GM21529 (cell line): ENCODE measurements around the gene WWC1.

ENCODE experiments used
- ATAC-seq: cut with Tn5 transposase; IDR thresholded peaks from one replicate; pipeline ENCODE4 v1.9.1; 2021; ENCODE audit not compliant: unreplicated experiment

The WWC1 gene

DNA sequence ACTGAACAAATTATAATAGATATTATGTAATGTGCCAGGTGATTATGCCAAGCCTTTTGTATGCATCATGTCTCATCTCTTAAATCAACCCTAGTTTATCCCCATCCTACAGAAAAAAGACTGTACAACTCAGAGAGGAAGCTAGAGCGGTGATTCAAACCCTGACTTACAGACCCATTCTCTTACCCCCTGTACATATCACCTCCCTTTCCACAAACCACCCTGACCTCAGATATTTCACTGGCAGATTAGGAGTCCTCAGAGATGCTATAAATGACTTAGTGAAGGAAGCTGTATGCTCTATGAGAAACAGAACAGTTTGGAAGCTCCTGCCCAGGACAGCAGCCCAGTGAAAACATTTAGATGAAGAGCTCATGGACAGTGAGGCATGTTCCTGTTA, 115.8 kb downstream of the WWC1 start:
- ATAC-seq = no peak

DNA sequence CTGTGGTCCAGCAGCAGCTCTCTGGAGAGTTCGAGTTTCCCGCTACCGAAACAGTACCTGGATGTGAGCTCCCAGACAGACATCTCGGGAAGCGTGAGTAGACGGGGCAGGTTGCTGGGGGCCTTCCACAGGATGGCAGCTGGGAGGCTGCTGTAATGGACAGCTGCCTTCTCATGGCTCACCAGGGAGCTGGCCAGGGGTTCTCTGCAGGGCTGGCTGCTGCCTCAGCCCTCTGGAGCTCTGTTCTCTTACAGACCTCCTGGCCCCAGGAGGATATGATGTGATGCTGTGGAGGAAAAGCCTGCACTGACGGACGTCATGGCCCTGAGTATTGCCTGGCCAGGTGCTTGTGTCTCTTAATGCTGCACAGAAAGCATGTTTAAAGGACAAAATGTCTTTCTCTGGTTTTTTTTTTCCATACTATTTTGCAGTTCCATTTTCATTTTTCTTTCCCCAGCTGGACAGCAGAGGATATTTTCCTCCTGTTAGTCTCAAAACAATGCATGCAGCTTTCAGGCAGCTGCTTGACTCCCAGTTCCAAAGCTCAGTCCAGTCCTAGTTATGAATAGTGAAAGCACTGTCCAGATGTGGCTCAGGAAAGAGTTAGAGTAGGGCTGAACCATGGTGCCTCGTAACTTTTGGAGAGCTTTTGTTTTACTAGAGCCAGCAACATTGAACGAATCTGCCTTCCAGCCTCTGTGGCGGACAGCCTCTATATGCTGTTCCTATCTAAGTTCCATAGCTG, 117.3 kb downstream of the WWC1 start:
- ATAC-seq = no peak

DNA sequence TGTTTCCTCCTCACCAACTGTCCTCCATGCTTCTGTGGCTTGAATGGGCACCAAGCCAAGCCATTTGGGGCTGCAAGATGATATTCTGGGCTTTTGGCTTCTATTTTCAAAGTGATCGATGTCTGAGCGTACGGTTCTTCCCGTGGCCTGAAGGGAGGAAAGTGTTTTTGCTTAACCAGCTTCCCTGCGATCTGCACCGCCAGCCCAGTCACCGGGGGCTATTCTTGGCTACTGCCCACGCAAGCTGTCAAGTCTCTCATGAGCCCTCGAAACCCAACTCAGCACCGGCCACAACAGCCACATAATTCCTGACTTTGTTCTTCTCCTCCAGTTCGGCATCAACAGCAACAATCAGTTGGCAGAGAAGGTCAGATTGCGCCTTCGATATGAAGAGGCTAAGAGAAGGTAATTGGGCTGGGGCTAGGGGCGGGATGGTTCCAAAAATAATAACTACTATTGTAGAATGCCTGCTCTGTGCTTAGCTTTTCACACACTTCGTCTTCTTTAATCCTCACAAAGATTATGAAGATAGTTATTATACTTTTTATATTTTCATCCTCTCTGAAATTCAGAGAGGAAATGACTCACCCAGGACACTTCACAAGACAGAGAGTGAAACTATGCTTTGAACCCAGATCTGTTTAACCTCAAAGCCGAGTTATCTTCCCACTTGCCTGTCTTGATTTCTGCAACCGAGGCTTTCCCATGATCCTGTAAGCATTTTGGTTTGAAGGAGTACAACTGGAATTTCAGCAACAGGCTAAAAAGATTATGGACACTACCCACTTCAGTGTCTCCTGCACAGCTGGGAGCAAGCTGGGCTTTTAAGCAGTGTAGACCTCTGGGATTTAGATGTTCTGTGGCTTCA, 118.4 kb downstream of the WWC1 start:
- peak; percentile 85 for ATAC-seq

DNA sequence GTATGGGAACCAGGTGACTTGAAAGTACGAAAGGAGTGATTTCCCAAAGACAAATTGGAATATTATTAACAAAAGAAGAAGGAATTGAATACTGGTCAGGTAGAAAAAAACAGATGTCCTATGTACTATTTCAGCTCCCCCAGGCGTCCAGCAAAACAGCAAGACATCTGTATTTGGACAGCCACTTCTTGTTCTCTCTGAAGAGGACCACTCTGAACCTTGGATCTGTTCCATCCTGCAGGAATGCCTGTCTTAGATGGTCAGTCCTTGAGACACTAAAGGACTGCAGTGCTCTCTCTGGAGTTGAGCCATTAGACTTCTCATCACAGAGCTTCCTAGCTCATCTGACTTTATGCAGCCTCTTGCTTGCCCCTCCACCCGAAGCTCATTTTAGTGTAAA, 120.4 kb downstream of the WWC1 start:
- no peak for ATAC-seq

DNA sequence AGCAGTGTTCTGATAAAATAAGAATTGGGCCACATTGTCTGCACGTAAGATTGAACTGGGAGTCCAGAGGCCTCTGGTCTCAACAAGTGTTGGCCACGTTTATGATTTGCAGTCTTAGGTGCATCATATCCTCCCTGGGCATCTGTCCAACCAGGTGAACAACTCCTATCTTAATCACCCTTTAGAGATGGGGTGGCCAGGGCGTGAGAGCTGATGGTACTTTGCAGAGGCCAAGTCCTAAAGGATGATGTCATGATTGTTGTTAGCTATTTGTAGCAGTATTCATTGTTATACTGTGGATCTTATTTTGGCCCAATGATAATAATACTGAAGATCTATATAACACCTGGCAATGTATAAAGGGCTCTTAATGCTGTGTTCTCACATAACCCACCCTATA, 121.6 kb downstream of the WWC1 start:
- ATAC-seq = no peak

DNA sequence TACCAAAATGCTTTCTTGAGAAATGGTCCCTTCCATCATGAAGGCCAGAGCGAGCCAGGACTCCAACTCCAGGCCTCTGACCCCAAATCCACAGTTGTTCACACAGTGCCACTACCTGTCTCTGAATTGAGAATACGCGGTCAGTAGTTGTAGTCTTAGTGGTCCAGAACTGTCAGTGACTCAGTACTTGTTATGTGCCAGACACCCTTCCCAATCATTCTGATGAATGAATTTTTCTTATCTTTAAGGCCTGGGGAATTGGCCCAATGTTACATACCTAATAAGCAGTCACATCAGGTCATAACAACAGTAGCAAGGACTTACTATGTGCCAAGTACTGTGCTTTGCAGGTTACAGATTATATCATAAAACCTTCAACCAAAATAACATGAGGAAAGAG, 122.2 kb downstream of the WWC1 start:
- ATAC-seq = no peak

DNA sequence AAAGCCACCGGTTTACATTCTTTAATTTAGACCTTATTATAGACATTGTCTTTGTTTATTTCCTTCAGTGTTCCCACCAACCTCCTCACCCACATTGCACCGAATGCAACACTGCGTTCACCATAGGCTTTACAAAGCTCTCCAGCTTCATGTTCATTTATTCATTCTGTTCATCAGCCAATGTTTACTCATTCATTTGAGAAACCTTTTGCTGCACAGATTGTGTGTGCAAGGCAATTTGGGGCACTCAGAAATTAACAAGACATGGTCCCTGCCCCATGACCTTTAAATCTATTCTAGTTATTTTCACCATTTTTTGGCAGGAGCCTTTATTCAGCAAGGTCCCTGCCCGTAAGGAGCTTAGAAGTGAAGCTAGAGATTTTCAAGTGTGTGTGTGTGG, 124.0 kb downstream of the WWC1 start:
- ATAC-seq = no peak

DNA sequence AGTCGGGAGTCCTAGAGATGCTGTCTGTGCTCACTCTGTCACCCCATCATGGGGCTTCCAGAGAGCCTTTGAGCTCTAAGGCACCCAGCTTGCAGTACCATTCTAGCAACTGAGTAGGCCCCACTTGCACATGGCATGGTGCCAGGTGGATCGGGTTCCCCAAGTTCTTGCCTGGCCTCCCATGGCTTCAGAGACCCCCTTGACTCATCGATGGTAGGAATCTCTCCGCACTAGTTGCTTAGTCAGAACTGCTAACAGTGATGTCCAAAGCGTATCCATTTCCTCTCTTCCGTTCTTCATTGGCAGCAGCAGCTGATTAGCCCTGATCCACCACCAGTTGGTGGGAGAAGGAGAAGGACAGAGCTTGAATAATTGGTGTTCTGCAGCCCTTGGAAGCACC, 124.5 kb downstream of the WWC1 start:
- no peak for ATAC-seq

DNA sequence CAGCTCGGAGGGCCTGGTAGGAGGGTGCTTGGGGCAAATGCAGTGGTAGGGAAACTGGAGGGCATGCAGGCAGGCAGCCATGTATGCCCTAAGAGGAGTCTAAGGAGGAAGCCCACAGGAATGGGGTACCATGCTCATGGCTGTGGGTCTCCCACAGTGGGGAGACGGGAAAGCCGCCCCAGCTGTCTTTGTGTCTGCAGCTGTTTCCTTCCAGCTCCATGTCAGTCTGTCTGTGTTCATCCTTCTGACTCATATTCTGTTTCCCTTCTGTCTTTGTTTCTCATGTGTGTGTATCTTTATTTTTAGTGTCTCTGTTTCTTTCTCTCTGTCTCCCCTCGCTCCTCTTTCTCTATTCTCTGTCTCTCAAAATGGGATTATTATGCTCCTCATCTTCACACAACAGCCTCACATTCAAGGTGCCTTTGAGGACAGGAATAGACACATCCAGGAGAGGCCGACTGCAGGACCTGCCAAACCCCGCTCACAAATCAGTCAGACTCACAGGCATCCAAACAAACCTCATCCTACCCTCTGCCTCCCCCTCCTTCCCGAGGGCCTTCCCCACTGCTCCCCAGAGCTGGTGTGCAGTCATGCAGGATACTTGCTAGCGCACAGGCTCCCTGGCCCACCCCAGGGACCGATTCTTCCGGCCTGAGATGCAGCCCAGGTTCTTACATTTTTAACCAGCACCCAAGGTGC, 126.4 kb downstream of the WWC1 start:
- no peak for ATAC-seq

DNA sequence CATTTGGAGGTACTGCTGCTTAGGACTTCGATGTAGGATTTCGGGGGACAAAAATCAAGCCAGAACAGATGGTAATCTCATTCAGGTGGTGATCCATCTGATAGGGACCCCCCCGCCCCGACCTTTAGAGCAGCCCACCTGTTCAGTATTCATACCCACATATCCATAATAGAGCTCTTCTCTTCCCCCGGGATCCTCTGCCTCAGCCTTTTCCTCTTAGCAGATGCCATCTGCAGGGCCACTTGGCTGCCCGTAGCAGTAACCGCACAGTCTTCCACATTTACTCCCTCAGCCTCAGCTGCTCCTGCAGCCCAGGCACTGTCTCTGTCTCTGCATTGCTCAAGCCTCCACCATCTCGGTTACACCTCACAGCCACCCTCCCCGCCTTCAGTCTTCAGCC, 129.0 kb downstream of the WWC1 start:
- ATAC-seq = no peak

DNA sequence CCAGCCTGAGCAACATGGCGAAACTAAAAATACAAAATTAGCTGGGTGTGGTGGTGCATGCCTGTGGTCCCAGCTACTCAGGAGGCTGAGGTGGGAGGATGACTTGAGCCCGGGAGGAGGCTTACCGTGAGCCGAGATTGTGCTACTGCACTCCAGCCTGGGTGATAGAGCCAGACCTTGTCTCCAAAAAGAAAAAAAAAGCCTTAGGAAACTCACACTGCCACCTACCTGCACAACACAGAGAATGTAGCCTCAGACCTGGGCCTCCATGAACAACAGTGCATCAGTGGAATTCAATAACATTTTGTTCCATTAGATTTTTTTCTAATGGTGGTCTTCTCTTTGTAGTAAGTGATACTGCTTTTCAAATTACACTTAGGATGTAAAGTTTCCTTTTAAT, 131.0 kb downstream of the WWC1 start:
- no peak for ATAC-seq

DNA sequence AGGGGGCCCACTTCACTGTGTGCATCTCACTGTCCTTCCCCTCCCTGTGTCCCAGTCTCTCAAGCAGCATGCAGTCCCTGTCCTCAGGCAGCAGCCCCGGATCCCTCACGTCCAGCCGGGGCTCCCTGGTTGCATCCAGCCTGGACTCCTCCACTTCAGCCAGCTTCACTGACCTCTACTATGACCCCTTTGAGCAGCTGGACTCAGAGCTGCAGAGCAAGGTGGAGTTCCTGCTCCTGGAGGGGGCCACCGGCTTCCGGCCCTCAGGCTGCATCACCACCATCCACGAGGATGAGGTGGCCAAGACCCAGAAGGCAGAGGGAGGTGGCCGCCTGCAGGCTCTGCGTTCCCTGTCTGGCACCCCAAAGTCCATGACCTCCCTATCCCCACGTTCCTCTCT, 132.0 kb downstream of the WWC1 start:
- no peak for ATAC-seq

DNA sequence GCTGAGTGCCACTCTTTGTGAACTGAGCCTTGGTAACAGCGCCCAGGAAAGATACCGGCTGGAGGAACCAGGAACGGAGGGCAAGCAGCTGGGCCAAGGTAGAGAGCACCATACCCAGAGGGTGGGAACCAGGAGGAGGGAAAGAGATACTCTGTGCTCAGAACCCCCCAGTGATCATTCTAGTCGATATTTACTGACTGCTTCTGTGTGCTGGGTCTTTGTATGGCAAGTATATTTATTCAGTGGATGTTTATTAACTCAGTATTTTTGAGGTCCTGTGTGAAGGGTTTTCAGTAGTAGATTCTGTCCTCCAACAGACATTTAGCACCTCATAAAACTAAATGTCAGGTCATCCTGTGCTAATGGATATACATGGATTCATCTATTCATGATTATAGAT, 132.5 kb downstream of the WWC1 start:
- no peak for ATAC-seq

DNA sequence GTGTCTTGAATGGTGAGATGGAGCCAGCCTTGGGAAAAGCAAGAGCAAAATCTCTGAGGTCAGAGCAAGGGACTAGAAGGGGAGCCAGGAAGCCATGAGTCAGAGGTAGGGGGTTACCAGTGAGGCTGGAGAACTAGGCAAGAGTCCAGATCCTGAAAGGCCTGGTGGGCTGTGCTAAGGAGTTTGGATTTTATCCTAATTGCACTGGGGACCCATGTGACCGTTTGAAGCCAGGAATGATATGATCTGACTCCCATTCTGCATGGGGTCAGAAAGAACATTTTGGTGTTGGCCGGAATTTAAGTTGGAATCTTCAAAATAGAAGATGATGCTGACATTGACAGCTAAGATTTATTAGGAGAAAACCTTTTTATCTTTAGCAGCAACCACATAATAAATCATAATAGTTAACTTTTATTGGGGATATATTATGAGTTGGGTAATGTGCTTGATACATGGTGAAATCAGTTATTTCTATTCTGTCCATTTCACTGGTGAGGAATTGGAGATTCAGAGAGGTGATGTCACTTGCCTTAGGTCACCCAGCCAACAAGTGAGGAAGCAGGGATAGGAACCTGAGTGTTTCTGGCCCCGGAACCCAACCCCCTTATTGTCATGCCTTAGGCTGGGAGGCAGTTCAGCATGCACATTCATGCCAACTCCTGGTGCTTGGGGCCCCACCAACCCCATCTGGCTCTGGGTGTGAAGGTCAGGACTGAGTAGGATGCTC, 133.3 kb downstream of the WWC1 start:
- no peak for ATAC-seq

DNA sequence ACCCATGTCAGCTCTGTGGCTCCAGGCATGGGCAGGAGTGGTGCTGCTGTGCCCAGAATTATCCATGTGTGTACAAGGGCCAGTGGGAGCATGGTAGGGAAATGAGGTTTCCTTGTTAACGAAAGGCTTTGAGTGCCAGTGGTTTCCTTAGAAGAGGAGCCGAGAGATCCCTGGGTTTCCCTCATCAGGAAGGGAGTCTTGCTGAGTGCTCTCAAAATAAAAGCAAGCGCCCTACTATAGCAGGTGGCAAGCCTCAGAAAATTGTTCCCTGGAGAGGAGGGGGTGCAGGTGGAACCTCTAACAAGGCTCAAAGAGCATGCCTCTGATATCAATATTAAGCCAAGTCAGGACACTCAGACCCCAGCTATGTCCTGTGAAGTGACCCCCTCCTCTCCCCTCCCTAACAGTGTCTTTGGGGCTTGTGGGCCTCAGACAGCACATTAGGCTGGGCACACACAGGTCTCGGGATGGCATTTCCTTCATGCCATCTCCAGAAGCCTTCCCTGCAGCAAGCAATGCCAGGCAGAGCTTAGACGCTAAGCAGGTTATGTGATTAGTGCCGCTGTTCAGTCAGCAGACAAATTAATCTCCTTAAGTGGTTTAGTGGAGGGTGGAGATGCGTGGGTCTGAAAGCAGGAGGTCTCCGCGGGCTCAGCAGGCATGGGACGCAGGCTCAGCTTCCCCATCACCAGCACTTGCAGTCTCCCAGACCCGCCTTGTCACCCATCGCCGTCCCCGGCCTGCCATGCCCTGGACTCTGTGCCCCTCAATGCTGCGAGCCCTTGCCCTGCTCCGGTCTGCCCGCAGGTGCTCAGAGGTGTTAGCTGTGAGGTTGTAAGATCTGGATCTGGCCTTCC, 134.8 kb downstream of the WWC1 start:
- ATAC-seq = no peak

DNA sequence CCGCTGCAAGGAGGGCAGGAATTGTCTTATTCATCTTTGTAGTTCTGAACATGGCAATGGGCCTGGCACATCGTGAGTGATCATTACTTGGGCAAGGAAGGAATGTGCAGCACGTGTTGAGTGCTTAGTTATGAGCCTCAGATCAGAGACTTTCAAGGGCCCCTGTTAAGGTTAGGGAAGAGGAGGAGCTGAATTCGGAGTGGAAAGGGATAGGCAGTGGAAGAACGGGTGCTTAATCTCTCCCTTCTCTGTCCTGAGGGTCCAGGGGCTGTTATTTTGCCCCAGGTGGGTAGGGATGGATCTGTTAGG, 135.4 kb downstream of the WWC1 start:
- no peak for ATAC-seq

DNA sequence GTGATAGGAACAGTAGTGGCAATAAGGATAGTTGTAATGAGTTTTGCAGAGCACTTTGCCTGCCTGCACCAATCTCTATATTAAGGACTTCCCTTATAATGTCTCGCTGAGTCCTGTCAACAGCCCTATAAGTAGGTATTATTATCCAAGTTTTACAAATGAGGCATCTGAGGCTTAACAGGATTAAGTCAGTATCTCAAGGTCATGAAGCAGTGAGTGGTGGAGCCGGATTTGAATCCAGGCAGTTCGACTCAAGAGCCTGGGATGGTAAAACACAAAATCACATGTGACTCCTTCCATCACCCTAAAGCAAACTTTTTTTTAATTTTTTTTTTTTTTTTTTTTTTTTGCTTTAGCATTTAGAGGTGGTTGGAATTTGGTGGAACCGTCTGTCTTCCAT, 135.8 kb downstream of the WWC1 start:
- no peak for ATAC-seq

DNA sequence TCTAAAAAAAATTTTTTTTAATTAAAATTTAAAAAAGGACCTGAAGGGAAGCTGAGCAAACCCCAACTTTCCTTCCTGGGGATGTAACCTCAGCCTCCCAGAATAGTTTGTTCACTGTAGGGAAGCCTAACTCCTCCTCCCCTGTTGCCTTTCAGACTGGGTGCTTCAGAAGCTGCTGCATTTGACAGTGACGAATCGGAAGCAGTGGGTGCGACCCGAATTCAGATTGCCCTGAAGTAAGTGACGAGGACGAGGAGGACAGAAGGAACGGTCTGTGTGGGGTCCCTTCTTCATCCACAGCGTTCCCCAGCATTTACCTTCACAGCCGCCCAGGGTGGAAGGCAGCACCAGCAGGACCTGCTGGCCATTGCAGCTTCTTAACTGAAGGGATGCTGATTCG, 137.1 kb downstream of the WWC1 start:
- ATAC-seq = no peak

DNA sequence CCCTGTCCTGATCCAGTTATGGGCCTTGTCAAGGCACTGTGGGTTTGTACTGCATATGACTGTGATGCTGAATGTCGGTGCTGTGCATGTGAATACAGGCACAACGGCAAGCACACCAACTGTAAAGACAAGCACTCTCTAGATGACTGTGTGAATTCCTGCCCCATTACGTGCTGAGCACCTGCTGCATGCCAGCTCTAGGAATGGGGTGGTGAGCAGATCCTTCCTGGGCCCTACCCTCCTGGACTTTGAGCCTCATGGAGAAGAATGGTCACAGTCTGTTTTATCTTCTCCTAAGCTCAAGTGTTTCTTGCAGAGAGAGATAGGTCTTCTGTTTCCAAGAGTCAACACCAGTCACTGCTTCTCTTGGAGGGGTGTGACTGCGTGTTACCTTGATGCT, 138.9 kb downstream of the WWC1 start:
- ATAC-seq = no peak

DNA sequence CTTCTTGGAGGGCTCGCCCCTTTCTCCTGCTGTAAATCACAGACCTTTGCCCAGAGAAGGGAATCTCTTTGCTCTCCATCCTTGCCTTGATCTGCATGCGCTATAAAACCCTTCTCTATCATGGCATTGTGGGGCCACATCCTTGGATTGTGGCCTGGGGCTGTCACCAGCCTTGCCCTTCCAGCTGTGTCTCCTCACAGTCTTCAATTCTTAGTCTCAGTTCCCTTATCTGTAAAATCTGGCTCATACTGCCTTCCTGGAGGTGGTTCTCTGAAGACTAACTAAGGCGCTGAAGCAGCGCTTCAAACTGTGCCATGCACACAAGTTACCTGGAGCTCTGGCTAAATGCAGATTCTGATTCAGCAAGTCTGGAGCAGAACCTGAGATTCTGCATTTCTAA, 141.5 kb downstream of the WWC1 start:
- no peak for ATAC-seq

DNA sequence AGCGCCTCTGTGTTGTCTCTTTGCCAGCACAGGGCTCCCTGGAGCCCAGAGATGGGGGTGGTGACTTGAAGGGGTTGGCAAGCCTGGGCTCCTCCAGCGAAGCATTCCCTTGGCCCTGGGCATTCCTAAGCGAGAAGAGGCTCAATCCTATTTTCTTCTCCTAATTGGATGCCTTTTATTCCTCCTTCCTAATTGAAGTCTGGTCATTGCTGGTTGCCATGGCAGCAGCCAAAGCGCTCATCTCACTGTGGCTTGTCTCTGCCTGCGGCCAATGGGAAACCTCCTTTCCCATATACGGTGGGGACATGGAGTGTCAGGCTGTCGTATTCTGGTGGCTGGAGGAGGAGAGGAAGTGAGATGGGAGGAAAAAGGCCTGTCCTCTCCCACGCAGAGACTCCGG, 142.6 kb downstream of the WWC1 start:
- ATAC-seq = no peak
